GM18858 (cell line): ENCODE data around the gene AMACR.
"Not testable (repeated sequence)": the region's sequence is repeated elsewhere in the genome, so short reads cannot be mapped to it uniquely, and the experiment has no call there.

Source experiments
- ATAC-seq: cut with Tn5 transposase; IDR thresholded peaks from one replicate; pipeline ENCODE4 v1.9.1; 2021; ENCODE audit not compliant: unreplicated experiment

Gene AMACR

GRCh38 chr5:34038390-34038789, 30.5 kb upstream of the AMACR start:
- no peak for ATAC-seq

- ATAC-seq, result no peak
These were observed 29.9 kb upstream of the AMACR start for GRCh38 chr5:34037726-34038125.

- ATAC-seq, result no peak
These were observed 27.9 kb upstream of the AMACR start for GRCh38 chr5:34035756-34036155.

GRCh38 chr5:34034534-34035327, 26.9 kb upstream of the AMACR start:
- no peak for ATAC-seq

- no peak for ATAC-seq
These were observed 24.1 kb upstream of the AMACR start for GRCh38 chr5:34031966-34032365.

- no peak for ATAC-seq
These were observed 23.3 kb upstream of the AMACR start for GRCh38 chr5:34031117-34031516.

GRCh38 chr5:34030585-34030984, 22.7 kb upstream of the AMACR start:
- ATAC-seq, result not testable (repeated sequence)

GRCh38 chr5:34030048-34030447, 22.2 kb upstream of the AMACR start:
- ATAC-seq, result no peak

GRCh38 chr5:34028349-34028748, 20.5 kb upstream of the AMACR start:
- no peak for ATAC-seq

- ATAC-seq, result no peak
These were observed 18.4 kb upstream of the AMACR start for GRCh38 chr5:34026089-34026761.

- peak; percentile 92 for ATAC-seq
These were observed 14.4 kb upstream of the AMACR start for GRCh38 chr5:34022121-34022705.

- ATAC-seq, result no peak
These were observed 13.5 kb upstream of the AMACR start for GRCh38 chr5:34021334-34021733.

- ATAC-seq, result no peak
These were observed 12.9 kb upstream of the AMACR start for GRCh38 chr5:34020726-34021125.

GRCh38 chr5:34017254-34017653, 9.4 kb upstream of the AMACR start:
- ATAC-seq, result no peak

GRCh38 chr5:34016750-34017149, 8.9 kb upstream of the AMACR start:
- no peak for ATAC-seq

GRCh38 chr5:34016222-34016621, 8.4 kb upstream of the AMACR start:
- ATAC-seq, result no peak

- no peak for ATAC-seq
These were observed 7.4 kb upstream of the AMACR start for GRCh38 chr5:34015120-34015822.

- ATAC-seq, result no peak
These were observed 6.8 kb upstream of the AMACR start for GRCh38 chr5:34014626-34015025.

GRCh38 chr5:34013547-34013946, 5.7 kb upstream of the AMACR start:
- no peak for ATAC-seq

- ATAC-seq, result no peak
These were observed 4.9 kb upstream of the AMACR start for GRCh38 chr5:34012791-34013190.

- ATAC-seq, result no peak
These were observed 3.7 kb upstream of the AMACR start for GRCh38 chr5:34011536-34011935.

GRCh38 chr5:34010146-34010545, 2.3 kb upstream of the AMACR start:
- ATAC-seq, result not testable (repeated sequence)
